GM06990 (cell line): ENCODE measurements around the gene DEFB108B.
A peak's percentile ranks its signal among the peaks of the same experiment; 100 is the strongest.
"Not testable (repeated sequence)": the region's sequence is repeated elsewhere in the genome, so short reads cannot be mapped to it uniquely, and the experiment has no call there.

ENCODE experiments used
- DNase-seq: peaks from one replicate; pipeline ENCODE4 v3.0.0-alpha.2; 2011; ENCODE audit not compliant: insufficient read length; ENCODE audit errors: extremely low read depth
- H3K27me3 ChIP-seq: replicated peaks from 2 replicates; pipeline ENCODE4 v1.6.0; 2011; ENCODE audit warnings: low read length; ENCODE audit not compliant: control insufficient read depth, insufficient read depth
- H3K36me3 ChIP-seq: 2 replicates; pipeline ENCODE4 v1.5.1; 2011; ENCODE audit warnings: low read length; ENCODE audit not compliant: control insufficient read depth, insufficient read depth
- H3K4me3 ChIP-seq: replicated peaks from 2 replicates; pipeline ENCODE4 v1.5.1; 2011; ENCODE audit warnings: low read depth, mild to moderate bottlenecking, control low read depth, low read length
- TF ChIP-seq, protein P1 (sequence below): IDR thresholded peaks from 2 replicates; pipeline ENCODE4 v1.5.1; 2011; ENCODE audit warnings: low read length, control low read depth, mild to moderate bottlenecking, inconsistent platforms; ENCODE audit not compliant: insufficient read depth, poor library complexity, severe bottlenecking

Gene DEFB108B

DNA sequence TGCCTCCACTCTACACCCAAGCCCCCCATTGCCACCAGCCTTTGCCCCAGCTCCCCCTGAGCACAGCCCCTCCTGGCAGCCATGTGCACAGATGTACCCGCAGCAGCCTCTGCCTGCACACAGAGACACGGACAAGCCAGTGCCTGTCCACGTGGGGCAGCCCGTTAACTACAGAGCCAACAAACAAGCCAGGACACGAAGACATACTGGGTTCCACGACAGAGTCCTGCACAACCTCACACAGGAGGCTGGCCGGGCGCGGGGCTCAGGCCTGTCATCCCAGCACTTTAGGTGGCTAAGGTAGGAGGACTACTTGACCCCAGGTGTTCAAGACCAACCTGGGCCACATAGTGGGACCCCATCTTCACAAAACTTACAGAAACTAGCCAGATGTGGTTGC is 36.2 kb upstream of the DEFB108B start:
- H3K27me3 ChIP-seq, DNase-seq, H3K4me3 ChIP-seq, H3K36me3 ChIP-seq: not testable (repeated sequence)

DNA sequence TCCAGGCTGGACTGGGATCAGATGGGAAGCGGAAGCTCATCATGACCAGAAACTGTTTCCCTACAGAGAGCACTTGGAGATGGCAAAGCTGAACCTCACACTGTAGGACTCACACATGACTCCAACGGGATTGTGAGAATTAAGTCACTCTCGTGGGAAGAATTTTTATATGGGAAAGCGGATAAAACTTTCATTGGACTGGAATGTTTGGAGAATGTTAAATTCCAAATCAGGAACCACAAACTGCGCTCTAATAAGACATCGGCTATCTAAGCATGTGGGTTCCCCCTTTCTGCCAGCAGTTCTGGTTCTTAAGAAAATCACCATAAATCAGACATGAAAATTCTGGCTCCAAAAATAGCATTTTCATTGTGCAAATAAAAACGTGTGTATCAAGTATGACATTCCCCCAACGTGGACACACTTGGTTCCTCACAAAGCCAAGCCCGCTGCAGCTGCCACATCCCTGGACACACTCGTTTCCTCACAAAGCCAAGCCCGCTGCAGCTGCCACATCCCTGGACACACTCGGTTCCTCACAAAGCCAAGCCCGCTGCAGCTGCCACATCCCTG is 33.4 kb upstream of the DEFB108B start:
- DNase-seq, H3K4me3 ChIP-seq, H3K36me3 ChIP-seq, H3K27me3 ChIP-seq: not testable (repeated sequence)

DNA sequence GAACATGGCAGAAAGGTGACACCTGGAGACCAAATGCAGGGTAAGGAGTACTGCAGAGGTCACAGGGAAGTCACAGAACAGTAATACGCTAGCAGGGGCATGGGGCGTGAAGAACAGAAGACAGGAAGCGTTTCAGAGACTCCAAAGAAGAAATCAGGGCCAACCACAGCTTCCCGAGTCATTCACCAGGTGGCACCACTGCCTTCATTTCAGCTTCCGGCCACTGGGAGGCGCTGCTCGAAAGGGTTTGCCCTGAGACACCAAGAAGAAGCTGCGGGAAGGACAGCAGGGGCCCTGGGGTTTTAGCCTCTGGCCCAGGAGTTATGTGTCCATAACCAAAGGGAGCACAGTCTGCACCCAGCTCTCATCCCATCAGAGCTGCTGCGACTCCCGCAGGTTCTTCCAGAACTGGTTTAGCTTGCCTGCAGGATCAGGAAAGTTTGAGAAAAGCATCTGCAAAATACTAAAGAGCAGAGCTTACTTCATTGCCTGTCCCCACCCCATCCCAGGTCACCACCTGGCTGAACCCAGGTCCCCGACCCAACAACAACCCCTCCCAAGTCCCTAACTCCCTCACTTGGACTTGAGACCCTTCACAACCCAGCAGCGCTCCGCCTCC is 32.6 kb upstream of the DEFB108B start:
- TF ChIP-seq, protein P1, sequence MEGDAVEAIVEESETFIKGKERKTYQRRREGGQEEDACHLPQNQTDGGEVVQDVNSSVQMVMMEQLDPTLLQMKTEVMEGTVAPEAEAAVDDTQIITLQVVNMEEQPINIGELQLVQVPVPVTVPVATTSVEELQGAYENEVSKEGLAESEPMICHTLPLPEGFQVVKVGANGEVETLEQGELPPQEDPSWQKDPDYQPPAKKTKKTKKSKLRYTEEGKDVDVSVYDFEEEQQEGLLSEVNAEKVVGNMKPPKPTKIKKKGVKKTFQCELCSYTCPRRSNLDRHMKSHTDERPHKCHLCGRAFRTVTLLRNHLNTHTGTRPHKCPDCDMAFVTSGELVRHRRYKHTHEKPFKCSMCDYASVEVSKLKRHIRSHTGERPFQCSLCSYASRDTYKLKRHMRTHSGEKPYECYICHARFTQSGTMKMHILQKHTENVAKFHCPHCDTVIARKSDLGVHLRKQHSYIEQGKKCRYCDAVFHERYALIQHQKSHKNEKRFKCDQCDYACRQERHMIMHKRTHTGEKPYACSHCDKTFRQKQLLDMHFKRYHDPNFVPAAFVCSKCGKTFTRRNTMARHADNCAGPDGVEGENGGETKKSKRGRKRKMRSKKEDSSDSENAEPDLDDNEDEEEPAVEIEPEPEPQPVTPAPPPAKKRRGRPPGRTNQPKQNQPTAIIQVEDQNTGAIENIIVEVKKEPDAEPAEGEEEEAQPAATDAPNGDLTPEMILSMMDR, result peak; percentile 92
- peak; percentile 64 for DNase-seq
- H3K4me3 ChIP-seq, H3K36me3 ChIP-seq, H3K27me3 ChIP-seq: not testable (repeated sequence)

DNA sequence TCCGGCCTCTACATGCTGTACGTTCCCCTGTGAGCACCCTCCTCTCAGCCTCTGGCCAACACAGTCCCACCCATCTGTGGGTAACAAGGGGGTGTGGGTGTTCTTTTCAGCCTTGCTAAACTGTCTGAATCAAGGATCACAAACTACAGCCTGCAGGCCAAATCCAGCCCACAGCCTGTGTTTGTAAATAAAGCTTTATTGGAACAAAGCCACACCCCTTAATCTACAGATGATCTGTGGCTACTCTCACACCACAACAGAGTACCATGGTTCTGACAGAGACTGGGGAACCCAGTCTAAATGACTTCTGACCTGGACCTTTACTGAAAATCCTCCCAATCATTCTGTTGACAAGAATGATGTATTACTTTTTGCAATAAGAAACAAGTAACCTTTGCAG is 32.0 kb upstream of the DEFB108B start:
- H3K36me3 ChIP-seq, H3K27me3 ChIP-seq, DNase-seq, H3K4me3 ChIP-seq: not testable (repeated sequence)

DNA sequence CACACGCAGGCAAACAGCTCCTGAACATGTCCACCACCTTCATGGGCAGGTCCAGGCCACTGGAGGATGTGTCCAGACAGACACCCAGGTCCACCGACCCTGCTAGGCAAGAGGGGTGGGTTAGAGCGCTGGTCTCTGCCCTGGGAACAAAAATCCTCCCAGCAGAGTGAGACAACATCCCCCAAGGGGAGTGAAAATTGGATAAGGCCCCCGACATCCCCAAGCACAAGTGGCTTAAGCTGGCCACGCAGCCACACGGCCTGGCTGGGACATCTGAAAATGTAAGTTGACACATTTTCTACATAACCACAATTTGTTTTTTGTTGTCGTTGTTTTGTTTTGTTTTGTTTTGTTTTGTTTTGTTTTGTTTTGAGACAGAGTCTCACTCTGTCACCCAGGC is 30.1 kb upstream of the DEFB108B start:
- not testable (repeated sequence) for H3K27me3 ChIP-seq, H3K4me3 ChIP-seq, DNase-seq, H3K36me3 ChIP-seq

DNA sequence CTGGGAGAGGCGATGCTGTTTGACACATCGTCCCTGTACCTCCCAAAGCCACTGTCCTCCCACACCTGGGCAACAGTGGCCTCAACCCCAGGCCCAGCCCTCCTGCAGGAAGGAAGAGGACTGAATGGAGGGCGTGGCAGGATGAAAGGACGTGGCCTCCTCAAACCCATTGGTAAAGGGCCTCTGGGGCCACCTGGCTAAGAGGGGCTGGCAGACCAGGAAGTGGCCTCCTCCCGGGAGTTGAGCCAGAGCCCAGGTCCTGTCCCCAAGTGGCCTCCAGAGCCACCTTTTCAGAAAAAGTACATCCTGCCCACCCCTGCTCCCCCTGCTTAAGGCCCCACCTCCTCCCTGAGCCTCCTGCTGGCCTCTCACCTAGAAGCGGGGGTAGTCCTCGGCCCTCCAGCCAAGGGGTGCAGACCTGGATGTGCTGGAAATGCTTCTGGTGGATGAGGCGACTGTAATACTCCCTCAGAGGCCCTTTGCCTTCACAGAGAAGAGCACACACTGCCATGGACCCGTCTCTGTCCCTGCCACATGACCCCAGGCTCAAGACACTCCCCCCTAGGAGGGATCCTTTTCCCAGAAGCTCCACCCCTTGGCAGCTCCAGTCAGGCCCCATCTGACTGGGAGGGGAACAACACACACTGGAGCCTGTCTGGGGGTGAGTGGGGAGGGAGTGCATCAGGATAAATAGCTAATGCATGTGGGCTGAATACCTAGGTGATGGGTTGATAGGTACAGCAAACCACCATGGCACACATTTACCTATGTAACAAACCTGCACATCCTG is 28.6 kb upstream of the DEFB108B start:
- not testable (repeated sequence) for H3K36me3 ChIP-seq, H3K27me3 ChIP-seq, DNase-seq, H3K4me3 ChIP-seq

DNA sequence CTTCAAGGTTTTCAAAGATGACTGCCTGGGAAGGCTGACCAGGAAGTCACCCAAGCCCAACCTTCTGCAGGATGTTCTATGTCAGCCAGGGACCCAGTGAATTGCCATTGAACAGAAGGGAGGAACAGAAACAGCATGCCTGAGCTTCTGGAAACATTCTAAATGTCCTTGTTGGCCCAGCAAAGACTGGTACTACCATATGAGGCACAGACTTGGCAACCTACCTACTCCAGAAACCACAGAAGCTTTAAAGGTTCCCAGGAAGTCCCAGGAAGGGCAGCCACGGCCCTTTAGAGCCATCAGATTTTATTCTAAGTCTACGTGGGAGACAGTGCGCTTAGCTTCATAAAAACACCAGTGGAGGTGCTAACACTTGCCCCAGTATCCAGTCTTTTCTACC is 20.5 kb upstream of the DEFB108B start:
- not testable (repeated sequence) for DNase-seq, H3K27me3 ChIP-seq, H3K36me3 ChIP-seq, H3K4me3 ChIP-seq

DNA sequence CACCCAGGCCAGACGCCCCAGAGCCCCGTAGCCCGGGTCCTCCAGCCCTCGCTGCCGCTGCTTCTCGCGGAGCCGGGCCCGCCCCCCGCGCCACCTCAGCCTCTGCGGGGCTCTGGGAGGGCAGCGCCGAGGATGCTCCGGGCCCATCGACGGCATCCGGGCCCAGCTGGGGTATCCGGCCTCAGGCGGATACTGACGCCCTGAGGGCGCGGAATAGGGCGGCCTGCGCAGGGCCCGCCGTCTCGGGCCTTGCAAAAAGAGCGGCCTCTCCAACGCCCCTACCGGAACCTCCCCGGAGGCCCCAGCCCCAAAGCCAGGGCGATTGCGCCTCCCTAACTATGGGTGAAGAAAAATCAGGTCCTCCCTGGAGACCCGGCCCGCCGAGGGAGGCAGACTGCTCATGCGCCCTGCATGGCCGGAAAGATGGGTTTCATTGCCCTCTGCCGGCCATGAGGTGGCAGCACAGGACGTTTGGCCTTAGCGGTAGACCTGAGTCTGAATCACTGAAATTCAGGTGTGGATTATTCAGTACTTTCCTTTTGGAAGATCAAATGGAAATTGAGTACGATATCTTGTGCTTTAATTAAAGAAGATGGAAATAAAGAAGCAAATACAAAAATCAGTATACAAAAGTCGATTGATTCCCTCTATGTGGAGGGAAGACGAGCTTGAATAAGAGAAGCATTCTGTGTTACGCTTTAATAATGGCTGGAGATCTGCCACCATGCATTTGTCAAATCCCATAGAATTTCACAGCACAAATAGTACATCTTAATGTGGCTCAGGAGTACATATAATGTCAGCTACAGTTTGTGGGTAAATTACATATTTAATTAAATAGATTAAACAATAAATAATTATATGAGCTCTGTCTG is 19.3 kb upstream of the DEFB108B start:
- H3K27me3 ChIP-seq, H3K36me3 ChIP-seq: not testable (repeated sequence)
- TF ChIP-seq, protein P1, result peak; percentile 75
- H3K4me3 ChIP-seq, result peak overlapping the region; percentile 62
- DNase-seq, result peak; percentile 76

DNA sequence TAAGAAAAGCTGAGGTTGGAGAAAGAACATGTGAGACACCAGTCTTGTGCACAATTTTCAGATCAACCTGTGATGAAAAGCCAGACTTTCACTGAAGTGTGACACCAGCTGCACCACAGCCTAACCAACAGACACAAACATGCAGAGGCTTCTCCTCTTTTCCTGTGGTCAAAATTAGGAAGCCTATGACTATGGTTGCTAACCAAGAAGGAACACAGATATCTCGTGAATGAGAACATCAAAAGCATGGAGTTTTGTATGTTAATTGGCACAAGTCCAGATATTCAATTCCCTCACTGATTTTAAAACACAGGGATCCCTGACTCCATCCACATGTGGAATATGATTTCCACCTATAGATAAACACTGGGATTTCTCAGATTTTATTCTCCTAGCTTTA is 11.5 kb upstream of the DEFB108B start:
- not testable (repeated sequence) for H3K4me3 ChIP-seq, H3K27me3 ChIP-seq, DNase-seq, H3K36me3 ChIP-seq

DNA sequence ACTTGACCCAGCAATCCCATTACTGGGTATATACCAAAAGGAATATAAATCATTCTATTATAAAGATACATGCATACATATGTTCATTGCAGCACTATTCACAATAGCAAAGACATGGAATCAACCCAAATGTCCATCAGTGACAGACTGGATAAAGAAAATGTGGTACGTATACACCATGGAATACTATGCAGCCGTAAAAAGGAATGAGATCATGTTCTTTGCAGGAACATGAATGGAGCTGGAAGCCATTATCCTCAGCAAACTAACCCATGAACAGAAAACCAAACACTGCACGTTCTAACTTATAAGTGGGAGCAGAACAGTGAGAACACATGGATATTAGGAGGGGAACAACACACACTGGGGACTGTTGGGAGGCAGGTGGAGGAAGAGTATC is 3.8 kb upstream of the DEFB108B start:
- not testable (repeated sequence) for H3K27me3 ChIP-seq, DNase-seq, H3K36me3 ChIP-seq, H3K4me3 ChIP-seq

DNA sequence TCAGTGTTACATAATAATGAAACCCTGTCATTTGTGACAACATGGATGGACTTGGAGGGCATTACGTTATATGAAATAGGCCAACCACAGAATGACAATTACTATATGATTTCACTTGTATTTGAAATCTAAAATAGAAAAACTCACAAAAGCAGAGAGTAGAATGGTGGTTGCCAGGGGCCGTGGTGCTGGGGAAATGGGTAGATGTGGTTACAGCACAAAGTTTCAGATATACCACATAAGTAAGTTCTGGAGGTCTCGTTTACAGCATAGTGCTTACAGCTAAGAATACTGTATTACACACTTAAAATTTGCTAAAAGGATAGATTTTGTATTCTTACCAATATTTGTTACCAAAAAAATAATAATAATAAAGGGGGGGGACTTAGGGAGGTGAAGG is 3.3 kb upstream of the DEFB108B start:
- H3K36me3 ChIP-seq, H3K4me3 ChIP-seq, DNase-seq, H3K27me3 ChIP-seq: not testable (repeated sequence)
